IPS-18c (cell line): ENCODE measurements around the gene GALC.

Source experiments
- H3K4me3 ChIP-seq: 2 replicates; pipeline ENCODE4 v1.7.0; 2013; ENCODE audit warnings: low read depth, mild to moderate bottlenecking, low read length, moderate library complexity; ENCODE audit not compliant: insufficient read depth
- H3K9me3 ChIP-seq: one replicate; pipeline ENCODE4 v1.6.1; 2013; ENCODE audit warnings: mild to moderate bottlenecking, low read length, moderate library complexity; ENCODE audit not compliant: control insufficient read depth, insufficient read depth

The GALC gene

GRCh38 chr14:87989956-87990299 is 3.1 kb downstream of the GALC start:
- no peak overlapping the region for H3K4me3 ChIP-seq
- no peaks in the 10 kb centered on the region for H3K9me3 ChIP-seq

- no peak overlapping the region for H3K4me3 ChIP-seq
- H3K9me3 ChIP-seq = no peaks in the 10 kb centered on the region
Observed at GRCh38 chr14:87989221-87989955, 3.6 kb downstream of the GALC start.

GRCh38 chr14:87979689-87980088 is 13.3 kb downstream of the GALC start:
- Histone ChIP-seq H3K4me3 (no peak overlapping the region), H3K9me3 (no peaks in the 10 kb centered on the region)

GRCh38 chr14:87975636-87976035 is 17.3 kb downstream of the GALC start:
- Histone ChIP-seq H3K4me3 (no peak overlapping the region), H3K9me3 (no peaks in the 10 kb centered on the region)

GRCh38 chr14:87971010-87971409 is 22.0 kb downstream of the GALC start:
- Histone ChIP-seq H3K4me3 (no peak overlapping the region), H3K9me3 (no peaks in the 10 kb centered on the region)

GRCh38 chr14:87967496-87967895 is 25.5 kb downstream of the GALC start:
- H3K9me3 ChIP-seq = no peaks in the 10 kb centered on the region

GRCh38 chr14:87966816-87967215 is 26.2 kb downstream of the GALC start:
- no peaks in the 10 kb centered on the region for H3K9me3 ChIP-seq
- H3K4me3 ChIP-seq = no peak overlapping the region

More at GRCh38 chr14:87967496-87967895, 25.5 kb downstream of the GALC start:
- H3K4me3 ChIP-seq = no peak overlapping the region

GRCh38 chr14:87961246-87961645 is 31.7 kb downstream of the GALC start:
- no peaks in the 10 kb centered on the region for H3K9me3 ChIP-seq
- no peak overlapping the region for H3K4me3 ChIP-seq

GRCh38 chr14:87960013-87960787 is 32.8 kb downstream of the GALC start:
- H3K4me3 ChIP-seq = no peak overlapping the region
- H3K9me3 ChIP-seq = no peaks in the 10 kb centered on the region

- Histone ChIP-seq H3K9me3 (no peaks in the 10 kb centered on the region), H3K4me3 (no peak overlapping the region)
Observed at GRCh38 chr14:87955501-87955900, 37.5 kb downstream of the GALC start.

- H3K9me3 ChIP-seq = no peaks in the 10 kb centered on the region
- no peak overlapping the region for H3K4me3 ChIP-seq
Observed at GRCh38 chr14:87952307-87953094, 40.5 kb downstream of the GALC start.

- no peak overlapping the region for H3K4me3 ChIP-seq
- no peaks in the 10 kb centered on the region for H3K9me3 ChIP-seq
Observed at GRCh38 chr14:87944987-87945604, 47.9 kb downstream of the GALC start.

- H3K9me3 ChIP-seq = no peaks in the 10 kb centered on the region
- H3K4me3 ChIP-seq = no peak overlapping the region
Observed at GRCh38 chr14:87940894-87941293, 52.1 kb downstream of the GALC start.

GRCh38 chr14:87940382-87940781 is 52.6 kb downstream of the GALC start:
- no peak overlapping the region for H3K4me3 ChIP-seq

GRCh38 chr14:87935886-87936285 is 57.1 kb downstream of the GALC start:
- H3K4me3 ChIP-seq = no peak overlapping the region
- no peaks in the 10 kb centered on the region for H3K9me3 ChIP-seq

More at GRCh38 chr14:87940382-87940781, 52.6 kb downstream of the GALC start:
- H3K9me3 ChIP-seq = no peaks in the 10 kb centered on the region

- Histone ChIP-seq H3K9me3 (no peaks in the 10 kb centered on the region), H3K4me3 (no peak overlapping the region)
Observed at GRCh38 chr14:87935081-87935828, 57.7 kb downstream of the GALC start.

GRCh38 chr14:87934185-87934584 is 58.8 kb downstream of the GALC start:
- H3K4me3 ChIP-seq = no peak overlapping the region
- no peaks in the 10 kb centered on the region for H3K9me3 ChIP-seq
